Amygdala (tissue), 56 donors: ENCODE measurements around the gene ZC3H4.
"Not testable (repeated sequence)": the region's sequence is repeated elsewhere in the genome, so short reads cannot be mapped to it uniquely, and the experiment has no call there.

Source experiments
- DNase-seq, 56 donors: peaks; one replicate each; lab custom pipeline; 2025; lab: John Stamatoyannopoulos, UW

Gene ZC3H4

GRCh38 chr19:47093841-47094240 is 19.7 kb downstream of the ZC3H4 start:
- no peak for DNase-seq

GRCh38 chr19:47093254-47093653 is 20.3 kb downstream of the ZC3H4 start:
- DNase-seq: no peak

GRCh38 chr19:47089767-47090350 is 23.7 kb downstream of the ZC3H4 start:
- DNase-seq: no peak

GRCh38 chr19:47086280-47086679 is 27.3 kb downstream of the ZC3H4 start:
- no peak for DNase-seq

- no peak for DNase-seq
These were observed 28.6 kb downstream of the ZC3H4 start for GRCh38 chr19:47084879-47085439.

- no peak for DNase-seq
These were observed 31.1 kb downstream of the ZC3H4 start for GRCh38 chr19:47082493-47082892.

GRCh38 chr19:47081095-47081494 is 32.5 kb downstream of the ZC3H4 start:
- no peak for DNase-seq

GRCh38 chr19:47078351-47078750 is 35.2 kb downstream of the ZC3H4 start:
- DNase-seq: not testable (repeated sequence)

- DNase-seq: no peak
These were observed 37.6 kb downstream of the ZC3H4 start for GRCh38 chr19:47075941-47076340.

GRCh38 chr19:47075179-47075810 is 38.3 kb downstream of the ZC3H4 start:
- DNase-seq: no peak

GRCh38 chr19:47074621-47075020 is 39.0 kb downstream of the ZC3H4 start:
- DNase-seq: no peak

- DNase-seq: no peak
These were observed 40.0 kb downstream of the ZC3H4 start for GRCh38 chr19:47073574-47073973.

- DNase-seq: no peak
These were observed 41.3 kb downstream of the ZC3H4 start for GRCh38 chr19:47072323-47072722.

GRCh38 chr19:47071731-47072130 is 41.8 kb downstream of the ZC3H4 start:
- DNase-seq: no peak

GRCh38 chr19:47070756-47071155 is 42.8 kb downstream of the ZC3H4 start:
- DNase-seq: no peak

GRCh38 chr19:47069795-47070194 is 43.8 kb downstream of the ZC3H4 start:
- peak in 3 of 56 donors; percentile 9 to 14 (median 12) for DNase-seq

GRCh38 chr19:47068876-47069406 is 44.6 kb downstream of the ZC3H4 start:
- DNase-seq: no peak

- no peak for DNase-seq
These were observed 45.3 kb downstream of the ZC3H4 start for GRCh38 chr19:47068246-47068645.

- no peak for DNase-seq
These were observed 46.2 kb downstream of the ZC3H4 start for GRCh38 chr19:47067215-47067847.

- no peak for DNase-seq
These were observed 47.0 kb downstream of the ZC3H4 start for GRCh38 chr19:47066376-47067214.

- DNase-seq: no peak
These were observed 48.3 kb downstream of the ZC3H4 start for GRCh38 chr19:47065242-47065641.
